ENCODE results near the gene RNF208.
A peak's percentile ranks its signal among the peaks of the same experiment; 100 is the strongest.

The RNF208 gene

GRCh38 chr9:137218754-137219271 lies 3.2 kb downstream of the RNF208 start:
- no peaks in the 10 kb centered on the region for H3K27me3 ChIP-seq (ENCODE audit: insufficient read depth, low read length)
- H3K36me3 ChIP-seq (ENCODE audit: insufficient read depth, low read length) = peaks cover 6% of the 10 kb centered on the region; the same call in 1 of the 2 replicates
- H3K4me3 ChIP-seq (ENCODE audit: low read depth, low read length, poor library complexity, severe bottlenecking) = no peak overlapping the region
- no peaks in the 10 kb centered on the region for H3F3A ChIP-seq (ENCODE audit: insufficient read depth, low read length)
- peaks cover 21% of the 10 kb centered on the region for H3K4me1 ChIP-seq (ENCODE audit: insufficient read depth, low read length, severe bottlenecking)
- no peak overlapping the region for H3K9ac ChIP-seq (ENCODE audit: low read length)
- H2AFZ ChIP-seq (ENCODE audit: low read length) = no peak overlapping the region
- H4K20me1 ChIP-seq (ENCODE audit: insufficient read depth, low read length) = no peaks in the 10 kb centered on the region
- TF ChIP-seq EZH2 (IDR thresholded peaks at IDR 0.05; ENCODE audit: borderline replicate concordance, low read length) = no peak
- no peak for TF ChIP-seq CTCF (IDR thresholded peaks at IDR 0.05; ENCODE audit: low read length)
- no peaks in the 10 kb centered on the region for H3K9me3 ChIP-seq (ENCODE audit: low read length)
- no peak overlapping the region for H3K27ac ChIP-seq (ENCODE audit: low read depth, low read length, poor library complexity, severe bottlenecking)
- H3K4me2 ChIP-seq (ENCODE audit: low read length) = no peak overlapping the region
- no peaks in the 10 kb centered on the region for H3K79me2 ChIP-seq (ENCODE audit: insufficient read depth, low read length)
- H3K9me2 ChIP-seq (ENCODE audit: low read depth, low read length) = no peaks in the 10 kb centered on the region

- Histone ChIP-seq H3K79me2 (ENCODE audit: insufficient read depth, low read length) (no peaks in the 10 kb centered on the region), H3K9me2 (ENCODE audit: low read depth, low read length) (no peaks in the 10 kb centered on the region), H2AFZ (ENCODE audit: low read length) (no peak overlapping the region), H3K9ac (ENCODE audit: low read length) (no peak overlapping the region), H3K4me3 (ENCODE audit: low read depth, low read length, poor library complexity, severe bottlenecking) (no peak overlapping the region), H3K9me3 (ENCODE audit: low read length) (no peaks in the 10 kb centered on the region), H3K27me3 (ENCODE audit: insufficient read depth, low read length) (no peaks in the 10 kb centered on the region), H3K4me2 (ENCODE audit: low read length) (no peak overlapping the region), H3K36me3 (ENCODE audit: insufficient read depth, low read length) (peaks cover 6% of the 10 kb centered on the region; the same call in 1 of the 2 replicates), H3K4me1 (ENCODE audit: insufficient read depth, low read length, severe bottlenecking) (peaks cover 23% of the 10 kb centered on the region), H3K27ac (ENCODE audit: low read depth, low read length, poor library complexity, severe bottlenecking) (no peak overlapping the region), H3F3A (ENCODE audit: insufficient read depth, low read length) (no peaks in the 10 kb centered on the region), H4K20me1 (ENCODE audit: insufficient read depth, low read length) (no peaks in the 10 kb centered on the region)
- TF ChIP-seq CTCF (IDR thresholded peaks at IDR 0.05; ENCODE audit: low read length) = no peak
- TF ChIP-seq EZH2 (IDR thresholded peaks at IDR 0.05; ENCODE audit: borderline replicate concordance, low read length) = no peak
These were observed 3.8 kb downstream of the RNF208 start for GRCh38 chr9:137218212-137218753.

- H3K9ac ChIP-seq (ENCODE audit: low read length) = no peak overlapping the region; the same call in 1 of the 2 replicates
These were observed 4.5 kb downstream of the RNF208 start for GRCh38 chr9:137217276-137218211.

More at GRCh38 chr9:137217276-137218211, 4.5 kb downstream of the RNF208 start:
- Histone ChIP-seq H3K27ac (ENCODE audit: low read depth, low read length, poor library complexity, severe bottlenecking) (no peak overlapping the region), H3K27me3 (ENCODE audit: insufficient read depth, low read length) (no peaks in the 10 kb centered on the region), H3K36me3 (ENCODE audit: insufficient read depth, low read length) (peaks cover 6% of the 10 kb centered on the region; the same call in 1 of the 2 replicates), H3K9me2 (ENCODE audit: low read depth, low read length) (no peaks in the 10 kb centered on the region), H2AFZ (ENCODE audit: low read length) (no peak overlapping the region), H3K9me3 (ENCODE audit: low read length) (no peaks in the 10 kb centered on the region), H3K4me2 (ENCODE audit: low read length) (peak overlapping the region; percentile 54; the same call in 1 of the 2 replicates), H3K4me3 (ENCODE audit: low read depth, low read length, poor library complexity, severe bottlenecking) (no peak overlapping the region), H3K79me2 (ENCODE audit: insufficient read depth, low read length) (no peaks in the 10 kb centered on the region), H4K20me1 (ENCODE audit: insufficient read depth, low read length) (no peaks in the 10 kb centered on the region), H3K4me1 (ENCODE audit: insufficient read depth, low read length, severe bottlenecking) (peaks cover 23% of the 10 kb centered on the region), H3F3A (ENCODE audit: insufficient read depth, low read length) (no peaks in the 10 kb centered on the region)
- TF ChIP-seq EZH2 (IDR thresholded peaks at IDR 0.05; ENCODE audit: borderline replicate concordance, low read length) = no peak
- no peak for TF ChIP-seq CTCF (IDR thresholded peaks at IDR 0.05; ENCODE audit: low read length)
